HEK293T (cell line): ENCODE results near the gene CCDC171.

Experiments used
- CTCF ChIA-PET: fragments of 350-600 bp; formaldehyde crosslinking; extraction: SDS; loops from one replicate; lab custom pipeline; 2021; ENCODE audit warnings: antibody characterized with exemption, inconsistent platforms; lab: Yijun Ruan, JAX
- POLR2A ChIA-PET: fragments of 350-600 bp; formaldehyde crosslinking; extraction: SDS; loops from one replicate; lab custom pipeline; 2020; ENCODE audit warnings: antibody characterized with exemption, inconsistent platforms; lab: Yijun Ruan, JAX
- DNase-seq: peaks from one replicate; pipeline ENCODE4 v3.0.0; 2012; ENCODE audit warnings: mixed read lengths; ENCODE audit errors: extremely low spot score
- ARNT ChIP-seq: fragments of 450-650 bp; IDR thresholded peaks from 2 replicates; pipeline ENCODE4 v1.6.1; 2017; ENCODE audit warnings: mild to moderate bottlenecking
- BHLHE40 ChIP-seq: fragments of 450-650 bp; IDR thresholded peaks from 2 replicates; pipeline ENCODE4 v1.6.1; 2016; ENCODE audit warnings: mild to moderate bottlenecking, moderate library complexity, borderline replicate concordance
- CTBP1 ChIP-seq: fragments of 450-650 bp; IDR thresholded peaks from 2 replicates; pipeline ENCODE4 v1.6.1; 2016; ENCODE audit warnings: borderline replicate concordance
- ELF4 ChIP-seq: fragments of 450-650 bp; IDR thresholded peaks from 2 replicates; pipeline ENCODE4 v1.6.1; 2017; ENCODE audit warnings: antibody characterized with exemption
- FOXA1 ChIP-seq: fragments of 450-650 bp; IDR thresholded peaks from 2 replicates; pipeline ENCODE4 v1.6.1; 2016; ENCODE audit warnings: mild to moderate bottlenecking
- FOXK2 ChIP-seq: fragments of 450-650 bp; IDR thresholded peaks from 2 replicates; pipeline ENCODE4 v1.6.1; 2016; ENCODE audit warnings: mild to moderate bottlenecking
- FOXM1 ChIP-seq: fragments of 450-650 bp; IDR thresholded peaks from 2 replicates; pipeline ENCODE4 v1.6.1; 2017; ENCODE audit warnings: mild to moderate bottlenecking, borderline replicate concordance
- HDGF ChIP-seq: fragments of 450-650 bp; IDR thresholded peaks from 2 replicates; pipeline ENCODE4 v1.6.1; 2017; ENCODE audit warnings: antibody characterized with exemption, borderline replicate concordance
- L3MBTL2 ChIP-seq: fragments of 450-650 bp; conservative IDR thresholded peaks from 2 replicates; pipeline ENCODE4 v1.6.1; 2016; ENCODE audit warnings: mild to moderate bottlenecking
- LEF1 ChIP-seq: fragments of 450-650 bp; IDR thresholded peaks from 2 replicates; pipeline ENCODE4 v1.6.1; 2017; ENCODE audit warnings: mild to moderate bottlenecking, borderline replicate concordance
- NFRKB ChIP-seq: fragments of 450-650 bp; IDR thresholded peaks from 2 replicates; pipeline ENCODE4 v1.6.1; 2016; ENCODE audit warnings: mild to moderate bottlenecking, moderate library complexity
- PKNOX1 ChIP-seq: fragments of 450-650 bp; IDR thresholded peaks from 2 replicates; pipeline ENCODE4 v1.6.1; 2016
- SP1 ChIP-seq: fragments of 450-650 bp; IDR thresholded peaks from 2 replicates; pipeline ENCODE4 v1.6.1; 2017
- SUZ12 ChIP-seq: fragments of 450-650 bp; IDR thresholded peaks from 2 replicates; pipeline ENCODE4 v1.6.1; 2016; ENCODE audit warnings: mild to moderate bottlenecking
- TARDBP ChIP-seq: fragments of 450-650 bp; IDR thresholded peaks from 2 replicates; pipeline ENCODE4 v1.6.1; 2016
- ZNF384 ChIP-seq: fragments of 450-650 bp; IDR thresholded peaks from 2 replicates; pipeline ENCODE4 v1.6.1; 2016

Gene CCDC171

DNA sequence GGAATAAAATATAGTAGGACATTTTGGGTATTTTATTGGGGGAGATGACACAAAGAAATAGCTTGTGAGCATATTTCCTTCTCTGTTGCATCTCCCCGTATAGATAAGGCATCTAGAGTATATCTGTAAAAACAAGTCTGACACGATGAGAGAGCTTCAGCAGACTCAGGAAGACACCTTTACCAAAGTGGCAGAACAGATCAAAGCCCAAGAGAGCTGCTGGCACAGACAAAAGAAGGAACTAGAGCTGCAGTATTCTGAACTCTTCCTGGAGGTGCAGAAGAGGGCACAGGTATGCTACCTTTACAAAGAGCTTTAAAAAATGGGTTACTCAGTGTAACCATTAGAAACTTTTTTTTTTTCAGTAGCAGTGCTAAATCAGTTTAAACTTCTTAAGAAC is 176.7 kb downstream of the CCDC171 start:
- CTCF ChIA-PET: no interaction called here
- POLR2A ChIA-PET: no interaction called here
- no peak for DNase-seq
- TF ChIP-seq TARDBP: no peak
- TF ChIP-seq L3MBTL2: no peak
- no peak for TF ChIP-seq HDGF
- TF ChIP-seq ARNT: no peak
- no peak for TF ChIP-seq NFRKB
- TF ChIP-seq FOXA1: no peak
- no peak for TF ChIP-seq PKNOX1
- TF ChIP-seq SP1: no peak
- no peak for TF ChIP-seq ELF4
- no peak for TF ChIP-seq FOXK2
- TF ChIP-seq ZNF384: no peak
- TF ChIP-seq FOXM1: no peak
- no peak for TF ChIP-seq LEF1

DNA sequence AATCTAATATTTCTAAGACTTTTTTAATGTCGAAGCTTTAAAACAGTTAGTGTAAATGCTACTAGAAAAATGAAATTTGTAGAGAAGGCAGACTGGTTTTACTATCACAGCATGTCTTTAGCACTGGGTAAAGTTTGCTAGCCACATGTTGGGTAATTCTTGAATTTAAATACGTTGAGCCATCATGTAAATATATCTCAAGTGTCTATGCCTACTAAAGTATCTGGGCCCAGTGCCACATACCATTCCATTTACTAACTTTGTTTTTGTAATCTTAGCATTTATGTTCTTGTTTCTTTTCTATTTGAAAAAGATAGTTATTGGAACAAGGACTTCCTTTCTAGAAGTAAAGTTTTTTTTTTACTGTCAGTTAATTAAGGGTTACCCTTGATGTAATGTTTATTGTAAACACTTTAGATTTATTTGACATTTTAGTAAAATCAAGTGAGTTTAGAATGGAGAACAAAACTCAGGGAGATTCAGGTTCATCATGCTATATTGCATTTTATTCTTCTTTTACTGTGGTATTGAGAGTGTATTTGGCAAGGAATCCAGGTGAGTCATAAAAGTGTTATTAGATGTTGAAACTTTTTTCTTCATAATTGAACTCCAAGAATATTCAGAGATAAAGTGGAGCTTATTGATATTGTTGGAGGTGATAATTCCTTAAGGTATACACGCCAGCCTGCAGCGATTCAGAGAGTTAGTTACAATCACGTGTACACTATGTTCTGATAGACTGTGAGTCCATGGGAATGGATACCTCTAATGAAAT is 182.4 kb downstream of the CCDC171 start:
- TF ChIP-seq PKNOX1 (no peak), TARDBP (no peak), BHLHE40 (no peak), LEF1 (no peak), SUZ12 (no peak), ZNF384 (no peak)
- no peak for DNase-seq
- POLR2A ChIA-PET: no interaction called here
- CTCF ChIA-PET: no interaction called here

GRCh38 chr9:15736569-15736968 is 183.7 kb downstream of the CCDC171 start:
- no peak for DNase-seq
- no peak for TF ChIP-seq SP1
- TF ChIP-seq NFRKB: no peak
- no peak for TF ChIP-seq L3MBTL2
- TF ChIP-seq SUZ12: no peak
- no peak for TF ChIP-seq ZNF384
- no peak for TF ChIP-seq FOXA1
- no peak for TF ChIP-seq BHLHE40
- ChIA-PET CTCF (no interaction called here), POLR2A (no interaction called here)

DNA sequence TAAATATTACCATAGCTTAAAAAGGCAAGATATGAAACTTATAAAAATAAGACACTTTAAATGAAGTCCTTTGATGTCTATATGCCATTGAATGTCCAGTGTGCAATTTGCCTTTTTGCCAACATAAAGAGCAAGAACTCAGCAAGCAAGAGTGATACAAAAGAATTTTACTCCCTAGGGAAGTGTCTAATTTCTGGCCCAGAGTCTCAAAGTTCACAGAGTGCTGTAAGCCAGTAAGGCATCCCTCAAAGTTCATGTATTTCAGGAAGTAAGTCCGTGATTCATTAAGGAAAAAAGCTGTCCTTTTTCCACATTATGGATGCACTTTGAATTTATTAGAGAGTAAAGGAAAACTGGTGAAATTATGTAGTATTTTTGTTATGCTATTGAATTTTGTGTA is 185.2 kb downstream of the CCDC171 start:
- ChIA-PET POLR2A (no interaction called here), CTCF (no interaction called here)
- TF ChIP-seq PKNOX1 (no peak), FOXM1 (no peak), NFRKB (no peak), TARDBP (no peak), SP1 (no peak), ZNF384 (no peak), ARNT (no peak), LEF1 (no peak), SUZ12 (no peak)
- no peak for DNase-seq

- ChIA-PET POLR2A (no interaction called here), CTCF (no interaction called here)
- no peak for DNase-seq
- no peak for TF ChIP-seq SUZ12
- no peak for TF ChIP-seq NFRKB
- TF ChIP-seq TARDBP: no peak
- no peak for TF ChIP-seq LEF1
Observed at GRCh38 chr9:15741015-15741414, 188.2 kb downstream of the CCDC171 start.

GRCh38 chr9:15743512-15743911 is 190.7 kb downstream of the CCDC171 start:
- POLR2A ChIA-PET: no interaction called here
- CTCF ChIA-PET: no interaction called here
- TF ChIP-seq BHLHE40 (no peak), LEF1 (no peak), ARNT (no peak), SP1 (no peak), FOXM1 (no peak), FOXA1 (no peak), PKNOX1 (no peak), TARDBP (no peak), NFRKB (no peak), FOXK2 (no peak), HDGF (no peak), CTBP1 (no peak), SUZ12 (no peak), L3MBTL2 (no peak), ELF4 (no peak), ZNF384 (no peak)
- no peak for DNase-seq
